Measurements from ENCODE around the gene ILRUN.
"Not testable (repeated sequence)": the region's sequence is repeated elsewhere in the genome, so short reads cannot be mapped to it uniquely, and the experiment has no call there.

The ILRUN gene

DNA sequence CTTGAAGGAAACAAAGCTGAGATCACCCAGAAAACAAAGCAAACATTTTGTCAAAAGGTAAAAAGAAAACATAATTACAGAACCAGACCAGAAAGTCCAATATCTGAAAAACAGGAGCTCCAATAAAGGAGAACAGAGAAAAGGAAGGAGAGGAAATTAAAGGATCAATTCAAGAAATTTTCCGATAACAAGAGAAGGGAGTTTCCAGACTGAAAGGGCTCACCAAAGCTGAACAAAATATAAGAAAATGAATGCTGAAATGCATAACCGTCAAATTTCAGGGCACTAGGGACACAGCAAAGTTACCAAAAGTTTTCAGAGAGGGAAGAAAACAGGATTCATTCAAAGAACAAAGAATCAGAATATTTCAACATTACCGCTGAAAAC lies 23.9 kb downstream of the ILRUN start:
- H3K4me3 ChIP-seq (ENCODE audit: low read depth, low read length), result no peak overlapping the region
- TF ChIP-seq, protein P1, sequence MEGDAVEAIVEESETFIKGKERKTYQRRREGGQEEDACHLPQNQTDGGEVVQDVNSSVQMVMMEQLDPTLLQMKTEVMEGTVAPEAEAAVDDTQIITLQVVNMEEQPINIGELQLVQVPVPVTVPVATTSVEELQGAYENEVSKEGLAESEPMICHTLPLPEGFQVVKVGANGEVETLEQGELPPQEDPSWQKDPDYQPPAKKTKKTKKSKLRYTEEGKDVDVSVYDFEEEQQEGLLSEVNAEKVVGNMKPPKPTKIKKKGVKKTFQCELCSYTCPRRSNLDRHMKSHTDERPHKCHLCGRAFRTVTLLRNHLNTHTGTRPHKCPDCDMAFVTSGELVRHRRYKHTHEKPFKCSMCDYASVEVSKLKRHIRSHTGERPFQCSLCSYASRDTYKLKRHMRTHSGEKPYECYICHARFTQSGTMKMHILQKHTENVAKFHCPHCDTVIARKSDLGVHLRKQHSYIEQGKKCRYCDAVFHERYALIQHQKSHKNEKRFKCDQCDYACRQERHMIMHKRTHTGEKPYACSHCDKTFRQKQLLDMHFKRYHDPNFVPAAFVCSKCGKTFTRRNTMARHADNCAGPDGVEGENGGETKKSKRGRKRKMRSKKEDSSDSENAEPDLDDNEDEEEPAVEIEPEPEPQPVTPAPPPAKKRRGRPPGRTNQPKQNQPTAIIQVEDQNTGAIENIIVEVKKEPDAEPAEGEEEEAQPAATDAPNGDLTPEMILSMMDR (IDR thresholded peaks at IDR 0.05; ENCODE audit: control insufficient read depth, extremely low read depth, insufficient read depth), result no peak
- no peak for DNase-seq (ENCODE audit: low read depth)

DNA sequence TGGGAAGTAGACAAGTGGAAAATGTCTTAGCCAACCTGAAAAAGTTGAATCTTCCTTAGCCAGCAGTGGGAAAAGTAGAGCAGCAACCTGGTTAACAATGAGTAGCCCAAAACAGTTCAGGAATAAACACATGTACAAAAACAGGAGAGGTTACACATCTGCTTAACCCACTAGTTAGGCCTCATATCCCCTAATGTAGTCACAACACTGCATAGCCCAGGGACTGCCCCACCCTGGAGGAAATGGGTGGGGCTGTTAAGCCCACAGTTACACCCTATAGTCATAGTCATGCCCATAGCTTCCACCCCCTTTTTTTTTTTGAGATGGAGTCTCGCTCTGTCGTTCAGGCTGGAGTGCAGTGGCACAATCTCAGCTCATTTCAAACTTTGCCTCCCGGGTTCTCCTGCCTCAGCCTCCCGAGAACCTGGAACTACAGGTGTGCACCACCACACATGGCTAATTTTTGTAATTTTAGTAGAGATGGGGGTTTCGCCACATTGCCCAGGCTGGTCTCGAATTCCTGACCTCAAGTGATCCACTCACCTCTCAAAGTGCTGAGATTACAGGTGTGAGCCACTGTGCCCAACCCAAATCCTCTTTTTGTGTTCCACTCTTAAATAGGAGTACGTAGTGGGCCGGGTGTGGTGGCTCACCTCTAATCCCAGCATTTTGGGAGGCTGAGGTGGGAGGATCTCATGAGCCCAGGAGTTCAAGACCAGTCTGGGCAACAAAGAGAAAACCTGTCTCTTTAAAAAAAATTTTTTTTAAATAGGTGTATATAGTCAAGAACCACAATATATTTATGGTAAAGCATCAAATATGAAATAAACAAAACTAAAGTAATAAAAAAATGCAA lies 24.5 kb downstream of the ILRUN start:
- TF ChIP-seq, protein P1 (IDR thresholded peaks at IDR 0.05; ENCODE audit: control insufficient read depth, extremely low read depth, insufficient read depth), result no peak
- no peak for DNase-seq (ENCODE audit: low read depth)
- no peak overlapping the region for H3K4me3 ChIP-seq (ENCODE audit: low read depth, low read length)

DNA sequence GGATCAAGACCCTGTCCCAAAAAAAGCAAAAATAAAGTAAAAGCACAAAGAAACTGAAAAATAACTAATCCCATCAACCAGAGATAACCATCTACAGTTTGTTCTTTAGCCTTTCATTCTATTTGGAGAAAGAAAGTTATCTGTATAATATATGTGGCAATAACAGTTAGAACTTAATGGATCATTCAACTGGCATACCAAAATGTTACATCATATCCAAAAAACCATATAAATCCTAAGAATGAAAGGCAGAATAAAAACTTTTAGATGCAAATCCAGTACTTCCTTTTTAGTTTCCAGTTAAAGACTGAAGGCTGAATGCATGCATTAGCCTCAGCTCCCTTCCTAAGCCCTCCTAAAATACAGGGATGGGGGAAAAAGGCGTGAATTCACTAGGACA lies 25.2 kb downstream of the ILRUN start:
- TF ChIP-seq, protein P1 (IDR thresholded peaks at IDR 0.05; ENCODE audit: control insufficient read depth, extremely low read depth, insufficient read depth), result no peak
- DNase-seq (ENCODE audit: low read depth), result no peak
- H3K4me3 ChIP-seq (ENCODE audit: low read depth, low read length), result no peak overlapping the region

DNA sequence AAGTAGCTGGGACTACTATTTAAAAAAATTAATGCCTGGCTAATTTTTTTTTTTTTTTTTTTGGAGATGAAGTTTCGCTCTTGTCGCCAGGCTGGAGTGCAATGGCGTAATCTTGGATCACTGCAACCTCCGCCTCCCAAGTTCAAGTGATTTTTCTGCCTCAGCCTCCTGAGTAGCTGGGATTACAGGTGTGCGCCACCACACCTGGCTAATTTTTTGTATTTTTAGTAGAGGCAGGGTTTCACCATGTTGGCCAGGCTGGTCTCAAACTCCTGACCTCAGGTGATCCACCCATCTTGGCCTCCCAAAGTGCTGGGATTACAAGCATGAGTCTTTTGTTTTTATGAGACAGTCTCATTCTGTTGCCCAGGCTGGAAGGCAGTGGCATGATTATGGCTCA lies 27.8 kb downstream of the ILRUN start:
- not testable (repeated sequence) for DNase-seq (ENCODE audit: low read depth); H3K4me3 ChIP-seq (ENCODE audit: low read depth, low read length)

DNA sequence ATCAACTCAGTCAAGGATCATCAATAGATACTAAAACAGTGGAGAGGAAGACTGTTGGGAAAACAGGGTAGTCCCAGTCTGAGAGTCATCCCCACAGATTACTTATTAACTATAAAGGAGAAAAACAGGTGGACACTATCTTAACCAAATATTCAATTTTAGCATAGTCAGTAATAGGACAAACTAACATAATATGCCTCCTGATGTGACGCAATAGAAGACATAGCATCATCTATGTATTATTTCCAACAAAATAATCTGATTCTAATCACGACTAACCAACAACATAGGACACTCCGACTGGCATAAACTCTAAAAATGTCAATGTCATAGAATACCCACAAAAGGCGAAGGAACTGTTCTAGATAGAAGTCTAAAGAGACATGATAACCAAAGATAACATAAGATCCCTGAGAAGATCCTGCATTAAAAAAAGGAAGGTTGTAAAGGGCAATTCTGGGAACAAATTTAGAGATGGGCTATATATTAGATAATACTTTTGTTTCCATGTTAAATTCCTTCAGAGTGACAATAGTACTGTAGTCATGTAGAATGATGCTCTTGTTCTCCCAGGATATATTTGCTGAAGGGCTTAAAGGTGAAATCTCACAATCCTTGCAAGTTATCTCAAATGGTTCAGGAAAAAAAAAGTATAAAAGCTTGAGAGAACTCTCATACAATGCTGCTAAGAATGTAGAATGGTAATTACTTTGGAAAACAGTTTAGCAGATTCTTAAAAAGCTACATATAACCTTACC lies 28.9 kb downstream of the ILRUN start:
- TF ChIP-seq, protein P1 (IDR thresholded peaks at IDR 0.05; ENCODE audit: control insufficient read depth, extremely low read depth, insufficient read depth), result no peak
- no peak for DNase-seq (ENCODE audit: low read depth)
- no peak overlapping the region for H3K4me3 ChIP-seq (ENCODE audit: low read depth, low read length)

DNA sequence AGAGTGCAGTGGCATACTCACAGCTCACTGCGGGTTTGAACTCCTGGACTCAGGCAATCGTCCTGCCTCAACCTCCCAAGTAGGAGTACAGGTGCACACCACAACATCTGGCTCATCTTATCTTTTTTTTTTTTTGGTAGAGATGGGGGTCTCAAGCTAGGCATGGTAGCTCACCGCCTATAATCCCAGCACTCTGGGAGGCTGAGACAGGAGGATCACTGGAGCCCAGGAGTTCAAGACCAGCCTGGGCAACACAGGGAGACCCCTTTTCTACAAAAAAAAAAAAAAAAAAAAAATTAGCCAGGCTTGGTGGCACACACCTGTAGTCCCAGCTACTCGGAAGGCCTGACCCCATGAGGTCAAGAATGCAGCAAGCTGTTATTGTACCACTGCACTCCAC lies 31.5 kb downstream of the ILRUN start:
- no peak for DNase-seq (ENCODE audit: low read depth)
- no peak overlapping the region for H3K4me3 ChIP-seq (ENCODE audit: low read depth, low read length)
- TF ChIP-seq, protein P1 (IDR thresholded peaks at IDR 0.05; ENCODE audit: control insufficient read depth, extremely low read depth, insufficient read depth), result no peak

DNA sequence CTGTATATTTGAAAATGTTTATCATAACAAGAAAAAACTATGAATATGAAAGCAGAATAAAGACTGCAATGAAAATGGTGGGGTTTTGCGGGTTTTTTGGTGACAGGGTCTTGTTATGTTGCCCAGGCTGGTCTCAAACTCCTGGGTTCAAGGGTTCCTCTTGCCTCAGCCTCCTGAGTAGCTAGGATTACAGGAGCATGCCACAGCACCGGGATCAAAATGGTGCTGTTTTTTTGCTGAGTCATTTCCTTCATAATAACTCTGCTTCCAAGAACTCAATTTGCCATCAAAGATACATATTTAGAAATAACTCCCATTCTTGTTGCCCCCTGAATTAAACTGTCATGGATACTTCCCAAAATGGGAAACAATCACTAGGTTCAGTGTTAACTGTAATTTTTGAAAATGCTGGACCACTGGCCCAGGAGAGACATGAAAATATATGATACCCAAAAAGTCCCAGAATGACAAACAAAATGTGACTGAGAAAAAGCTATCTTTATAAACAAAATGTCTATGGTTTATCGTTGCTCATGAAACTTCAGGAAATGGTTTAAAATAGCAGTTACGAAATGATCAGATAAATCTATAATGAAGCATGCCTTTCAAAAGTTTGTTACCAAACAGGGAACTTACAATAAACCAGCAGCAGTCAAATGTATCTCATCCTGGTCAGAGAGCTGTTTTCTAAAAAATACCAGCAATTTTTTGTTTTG lies 32.2 kb downstream of the ILRUN start:
- no peak for DNase-seq (ENCODE audit: low read depth)
- no peak overlapping the region for H3K4me3 ChIP-seq (ENCODE audit: low read depth, low read length)
- TF ChIP-seq, protein P1 (IDR thresholded peaks at IDR 0.05; ENCODE audit: control insufficient read depth, extremely low read depth, insufficient read depth), result no peak

Measured in LNCaP clone FGC (cell line).